ENCODE measurements around the gene MPG. TPM values are rescaled to one million over a fixed set of nuclear protein-coding genes. Genes with fewer than 3 reads are reported as not detected.

The MPG gene
- total RNA-seq, 1 donor from 2014 or later = 174 TPM

- no peak for DNase-seq (ENCODE audit: extremely low read depth, low read depth, low spot score)
Observed at GRCh38 chr16:65745-66144, 12.3 kb upstream of the MPG start.

GRCh38 chr16:66309-67182 is 11.5 kb upstream of the MPG start:
- no peak for DNase-seq (ENCODE audit: extremely low read depth, low read depth, low spot score)

- no peak for DNase-seq (ENCODE audit: extremely low read depth, low read depth, low spot score)
Observed at GRCh38 chr16:67183-67791, 10.7 kb upstream of the MPG start.

- DNase-seq (ENCODE audit: extremely low read depth, low read depth, low spot score) = no peak
Observed at GRCh38 chr16:67884-68789, 9.9 kb upstream of the MPG start.

GRCh38 chr16:69181-69580 is 8.8 kb upstream of the MPG start:
- DNase-seq (ENCODE audit: extremely low read depth, low read depth, low spot score) = no peak

GRCh38 chr16:71210-71539 is 6.8 kb upstream of the MPG start:
- DNase-seq (ENCODE audit: extremely low read depth, low read depth, low spot score) = no peak

GRCh38 chr16:71540-72401 is 6.3 kb upstream of the MPG start:
- no peak for DNase-seq (ENCODE audit: extremely low read depth, low read depth, low spot score)

GRCh38 chr16:72561-73548 is 5.2 kb upstream of the MPG start, which contains the start of gene RHBDF1:
Gene RHBDF1, minus strand, starts transcription at chr16:72631. Its CDS starts 7,616 bp downstream, at chr16:65015.
- DNase-seq (ENCODE audit: extremely low read depth, low read depth, low spot score) = no peak

- DNase-seq (ENCODE audit: extremely low read depth, low read depth, low spot score) = no peak
Observed at GRCh38 chr16:74051-74746, 3.8 kb upstream of the MPG start.

GRCh38 chr16:74747-75334 is 3.2 kb upstream of the MPG start:
- no peak for DNase-seq (ENCODE audit: extremely low read depth, low read depth, low spot score)

- no peak for DNase-seq (ENCODE audit: extremely low read depth, low read depth, low spot score)
Observed at GRCh38 chr16:75580-76501, 2.2 kb upstream of the MPG start.

- no peak for DNase-seq (ENCODE audit: extremely low read depth, low read depth, low spot score)
Observed at GRCh38 chr16:76535-77272, 1.3 kb upstream of the MPG start.

- no peak for DNase-seq (ENCODE audit: extremely low read depth, low read depth, low spot score)
Observed at GRCh38 chr16:77273-77806, 685 bp upstream of the MPG start.

GRCh38 chr16:78444-79150 is 572 bp downstream of the MPG start:
- no peak for DNase-seq (ENCODE audit: extremely low read depth, low read depth, low spot score)

Data from glomerular endothelial cell (primary cell).